GM12892 (cell line): ENCODE data around the gene SPATA25.

Experiments
- POLR2A ChIP-seq: IDR thresholded peaks from 2 replicates; pipeline ENCODE4 v1.6.1; 2011; ENCODE audit warnings: low read depth, low read length, control low read depth
- POLR2AphosphoS5 ChIP-seq: IDR thresholded peaks from 2 replicates; pipeline ENCODE4 v1.6.1; 2011; ENCODE audit warnings: low read depth, low read length, control low read depth
- TAF1 ChIP-seq: IDR thresholded peaks from 2 replicates; pipeline ENCODE4 v1.6.1; 2011; ENCODE audit warnings: low read depth, mild to moderate bottlenecking, control low read depth, low read length, borderline replicate concordance

GRCh38 chr20:45899046-45899835 lies 11.8 kb upstream of the SPATA25 start:
- no peak for TF ChIP-seq POLR2A
- TF ChIP-seq POLR2AphosphoS5, result no peak
- no peak for TF ChIP-seq TAF1
